Iris pigment epithelial cell (primary cell): ENCODE results near the gene SAMSN1.

Experiments used
- DNase-seq: peaks from one replicate; pipeline ENCODE4 v3.0.0-alpha.2; 2011; ENCODE audit warnings: low read depth

Gene SAMSN1

DNA sequence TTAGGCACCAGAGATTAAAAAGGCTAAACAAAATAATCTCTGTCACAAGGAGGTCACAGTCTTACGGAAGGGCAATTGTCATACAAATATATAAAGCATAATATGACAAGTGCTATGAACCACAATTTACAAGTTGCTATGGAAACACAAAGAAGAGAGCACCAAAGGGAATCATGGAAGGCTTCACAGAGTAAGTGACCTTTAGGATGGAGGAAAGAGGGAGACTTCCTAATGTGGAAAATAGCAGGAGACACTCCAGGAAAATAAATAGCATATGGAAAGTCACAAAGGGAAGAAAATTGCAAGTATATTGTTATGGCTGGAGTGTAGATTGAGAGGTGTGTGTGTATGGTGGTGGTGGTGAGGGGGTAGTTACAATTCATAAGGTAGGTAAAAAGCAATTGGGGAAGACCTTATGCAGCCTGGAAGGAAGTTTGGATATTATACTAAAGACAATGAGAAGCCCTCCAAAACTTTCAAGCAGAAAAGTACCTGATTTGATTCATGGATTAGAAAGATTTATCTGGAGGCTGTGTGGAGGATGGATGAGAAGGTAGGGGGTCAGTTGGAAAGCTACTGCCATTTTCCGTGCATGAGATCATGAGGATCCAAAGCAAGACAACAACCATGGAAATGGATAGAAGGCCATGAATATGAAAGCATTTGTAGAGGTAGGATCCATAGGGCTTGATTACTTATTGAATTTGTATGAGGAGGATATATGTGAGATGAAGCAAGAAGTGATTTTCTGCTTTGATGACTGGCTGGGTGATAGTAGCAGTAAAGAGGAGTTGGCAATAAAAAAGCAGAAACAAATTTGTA is 61.7 kb downstream of the SAMSN1 start:
- no peak for DNase-seq

DNA sequence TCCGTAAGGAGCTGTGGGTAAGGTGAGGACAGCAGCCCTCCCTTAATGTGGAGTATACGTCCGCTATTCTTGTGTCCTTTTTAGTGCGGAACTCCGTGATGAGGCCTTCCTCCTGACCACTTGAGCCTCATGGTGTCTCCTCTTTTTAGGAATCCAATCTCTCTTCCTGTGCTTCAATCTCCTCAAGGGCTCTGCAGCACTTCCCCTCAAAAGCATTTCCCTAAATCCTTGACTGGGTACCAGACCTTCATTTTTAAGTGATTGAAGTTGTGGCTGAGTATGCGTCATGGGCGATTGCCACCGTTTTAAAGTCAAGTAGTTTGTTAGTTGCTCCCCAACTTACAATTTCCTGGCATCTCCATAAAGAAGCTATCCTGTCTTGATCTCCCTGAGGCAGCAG is 62.8 kb downstream of the SAMSN1 start:
- DNase-seq: no peak

DNA sequence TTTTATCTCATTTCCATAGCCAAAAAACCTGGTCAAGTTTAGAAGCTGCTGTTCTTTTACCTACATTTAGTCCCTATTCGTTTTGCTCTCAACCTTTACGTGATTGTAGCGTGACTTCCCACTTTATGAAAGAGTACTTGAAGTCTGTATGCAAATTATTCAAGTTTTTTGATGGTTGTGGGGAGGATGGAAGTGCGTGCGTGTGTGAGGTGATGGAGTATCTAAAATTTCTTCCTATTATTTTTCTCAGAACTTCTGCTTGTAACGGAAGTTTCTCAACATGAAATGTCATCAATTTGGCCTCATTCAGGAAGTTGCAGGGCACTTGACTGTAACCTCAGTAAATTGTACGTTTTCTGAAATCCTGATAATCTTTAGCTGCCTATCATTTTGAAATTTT is 64.0 kb downstream of the SAMSN1 start:
- DNase-seq: no peak

DNA sequence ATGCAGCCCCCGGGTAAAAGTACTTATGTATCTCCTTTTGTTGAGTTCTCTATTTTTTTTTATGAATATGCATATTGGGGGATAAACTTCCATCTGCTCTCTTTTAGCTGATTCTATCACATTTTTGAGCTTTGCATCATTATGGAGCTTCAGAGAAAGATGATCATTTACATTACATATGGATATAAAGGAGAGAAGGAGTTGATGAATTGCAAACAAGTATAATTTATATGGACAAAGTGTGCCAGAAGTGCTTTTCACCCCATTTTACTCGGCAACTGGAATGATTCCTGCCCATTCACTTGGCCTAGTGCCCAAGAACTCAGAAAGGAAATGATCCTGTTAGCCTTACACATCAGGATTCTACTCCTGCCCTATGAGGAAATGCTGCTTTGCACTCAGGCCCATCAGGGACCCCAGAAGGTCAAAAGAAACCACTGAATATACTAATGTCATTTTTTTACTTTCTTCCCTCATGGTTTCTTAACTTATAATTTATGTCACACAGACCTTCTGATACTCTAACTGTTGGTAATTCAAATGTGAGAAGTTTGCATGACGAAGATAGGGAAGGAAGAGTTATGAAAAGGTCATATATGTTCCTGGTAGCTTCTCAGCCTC is 65.6 kb downstream of the SAMSN1 start:
- no peak for DNase-seq

DNA sequence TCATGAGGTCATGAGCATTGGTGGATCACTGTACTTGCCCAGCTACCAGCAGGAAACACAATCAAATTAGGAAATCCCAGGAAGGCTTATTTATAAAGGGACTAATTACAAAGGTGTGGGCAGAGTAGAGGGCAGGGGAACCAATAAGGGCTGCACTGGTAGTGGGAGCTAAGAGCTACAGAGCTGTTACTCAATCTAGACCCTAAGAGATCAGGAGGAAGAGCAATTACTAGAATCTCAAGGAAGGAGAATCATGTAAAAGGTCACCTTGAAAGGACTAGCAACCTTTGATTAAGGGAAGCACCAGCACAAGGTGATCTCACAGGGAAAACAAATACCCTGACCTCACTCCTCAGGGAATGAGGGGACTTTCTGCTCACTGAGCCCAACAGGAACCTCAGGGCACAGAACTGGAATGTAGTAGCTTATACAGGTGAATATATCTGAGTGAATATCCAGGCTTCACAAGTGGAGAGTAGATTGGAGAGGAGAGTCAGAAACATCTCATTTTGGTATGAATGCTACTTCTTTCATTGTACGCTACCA is 66.8 kb downstream of the SAMSN1 start:
- no peak for DNase-seq

DNA sequence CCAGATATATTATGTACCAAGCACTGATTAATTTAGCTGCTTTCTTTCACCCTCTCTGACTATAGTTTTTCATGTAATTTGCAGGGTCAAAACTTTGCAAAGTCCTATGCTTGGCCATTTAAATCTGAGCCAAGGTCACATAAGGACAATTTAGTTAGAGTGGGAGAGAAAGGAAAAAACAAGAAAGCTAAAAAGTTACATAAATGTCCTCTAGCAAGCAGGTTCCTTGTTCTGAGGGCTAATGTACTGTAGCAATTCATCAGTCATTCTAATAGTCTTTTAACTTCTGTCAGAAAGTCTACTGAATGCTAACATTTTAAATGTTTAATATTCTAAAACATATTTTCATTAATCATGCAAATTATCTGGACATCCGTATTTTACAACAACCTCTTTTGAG is 68.3 kb downstream of the SAMSN1 start:
- DNase-seq: no peak

DNA sequence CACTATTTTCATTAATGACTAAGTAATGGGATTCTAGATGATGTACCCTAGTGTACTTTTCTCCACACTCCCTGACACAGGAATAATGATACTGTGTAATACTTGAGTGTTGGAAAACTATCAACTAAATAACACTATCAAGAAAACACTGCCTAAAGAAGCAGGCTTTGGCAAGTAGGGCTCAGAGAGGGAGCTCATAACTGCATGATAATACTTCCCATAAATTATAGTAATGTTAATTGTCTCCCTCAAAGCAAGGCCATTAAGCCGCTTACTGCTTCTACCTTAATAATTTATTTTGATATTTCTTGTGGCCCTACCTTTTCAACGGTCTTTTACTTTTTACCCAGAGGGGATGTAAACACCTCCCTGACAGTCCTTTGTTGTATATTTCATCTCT is 69.0 kb downstream of the SAMSN1 start:
- DNase-seq: no peak

DNA sequence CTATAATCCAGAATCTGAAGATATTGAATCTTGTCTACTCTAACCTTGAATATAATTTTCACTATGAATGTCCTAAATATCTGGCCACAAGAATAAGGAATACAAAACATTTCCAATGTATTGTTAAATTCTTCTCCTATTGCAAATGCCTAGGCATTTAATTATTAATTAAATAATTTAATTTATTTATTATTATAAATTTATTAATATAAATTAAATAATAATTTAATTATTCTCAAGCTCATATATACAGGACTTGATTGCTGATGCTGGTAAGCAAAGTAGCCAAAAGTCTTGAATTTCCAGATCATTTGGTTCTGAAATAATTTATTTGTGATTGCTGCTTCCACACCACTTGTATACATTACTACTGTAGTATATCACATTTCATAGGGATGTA is 71.1 kb downstream of the SAMSN1 start:
- DNase-seq: no peak

DNA sequence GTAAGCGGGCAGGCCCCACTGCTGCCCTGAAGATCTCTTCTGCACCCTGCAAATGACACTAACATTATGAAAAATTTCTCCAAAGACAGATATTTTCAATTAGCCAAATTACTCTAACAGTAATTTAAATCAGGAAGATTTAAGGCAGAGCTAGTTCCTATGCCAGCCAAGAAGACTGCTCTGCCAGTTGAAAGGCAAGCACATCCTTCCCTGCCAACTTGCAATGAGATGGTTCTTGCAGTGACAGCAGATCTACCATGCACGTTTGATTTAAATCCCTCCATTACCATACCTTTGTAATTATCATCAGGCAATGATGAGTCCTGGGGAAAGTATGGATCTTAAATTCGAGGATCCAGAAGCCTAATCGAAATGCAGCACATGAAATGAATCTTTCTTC is 76.5 kb downstream of the SAMSN1 start:
- no peak for DNase-seq

DNA sequence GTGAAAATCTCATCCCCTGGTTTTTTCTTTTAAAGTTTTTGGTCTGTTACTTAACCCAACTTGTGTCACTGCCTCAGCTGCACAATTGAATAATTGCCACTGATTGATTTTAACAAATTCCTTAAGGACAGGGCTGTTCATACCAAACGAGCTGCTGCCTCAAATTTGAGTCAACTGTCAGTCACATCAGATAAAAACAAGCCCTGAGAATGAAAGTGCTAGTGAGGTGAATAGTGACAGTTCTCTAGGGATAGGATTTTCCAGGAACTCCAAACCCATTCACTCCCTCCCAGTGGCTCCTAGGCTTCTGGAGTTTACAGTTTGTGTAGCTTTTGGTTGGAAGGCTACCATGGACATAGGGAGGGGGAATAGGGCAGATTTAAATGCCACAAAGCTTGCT is 79.4 kb downstream of the SAMSN1 start:
- no peak for DNase-seq

DNA sequence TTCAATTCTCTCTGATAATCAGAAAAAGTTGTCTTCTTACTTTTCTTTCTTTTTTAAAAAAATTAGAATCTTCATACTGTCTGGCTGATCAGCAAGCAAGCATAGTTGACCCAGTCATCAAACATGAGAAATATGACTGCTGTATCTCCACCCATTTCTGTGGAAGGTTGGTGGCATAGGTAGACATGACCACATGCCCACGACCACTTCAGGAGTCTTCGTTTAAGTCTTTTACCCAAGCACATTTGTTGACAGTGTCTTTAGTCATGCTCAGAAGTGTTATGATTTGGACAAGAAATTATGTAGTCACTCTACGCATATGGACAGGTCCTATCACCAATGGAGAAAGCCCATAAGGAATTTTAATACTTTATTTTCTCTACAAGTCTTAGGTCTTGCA is 88.4 kb downstream of the SAMSN1 start:
- no peak for DNase-seq

DNA sequence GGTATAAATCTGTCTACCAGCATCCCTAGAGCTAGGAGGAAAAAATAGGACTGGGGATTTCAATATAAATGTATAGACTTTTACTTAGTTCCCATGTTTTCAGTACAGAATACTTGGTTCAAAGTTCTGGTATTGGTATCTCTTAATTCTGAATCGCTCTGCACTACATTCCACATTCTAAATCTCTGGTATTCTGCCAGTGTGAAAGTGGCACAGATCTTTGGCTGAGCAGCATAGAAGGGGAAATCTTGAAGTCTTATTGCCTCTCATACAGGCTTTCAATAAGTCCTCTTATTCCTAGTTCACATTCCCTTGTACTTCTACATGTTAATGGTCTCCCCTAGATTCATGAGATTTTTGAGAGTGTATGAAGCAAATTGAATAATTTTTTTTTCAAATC is 89.2 kb downstream of the SAMSN1 start:
- no peak for DNase-seq

DNA sequence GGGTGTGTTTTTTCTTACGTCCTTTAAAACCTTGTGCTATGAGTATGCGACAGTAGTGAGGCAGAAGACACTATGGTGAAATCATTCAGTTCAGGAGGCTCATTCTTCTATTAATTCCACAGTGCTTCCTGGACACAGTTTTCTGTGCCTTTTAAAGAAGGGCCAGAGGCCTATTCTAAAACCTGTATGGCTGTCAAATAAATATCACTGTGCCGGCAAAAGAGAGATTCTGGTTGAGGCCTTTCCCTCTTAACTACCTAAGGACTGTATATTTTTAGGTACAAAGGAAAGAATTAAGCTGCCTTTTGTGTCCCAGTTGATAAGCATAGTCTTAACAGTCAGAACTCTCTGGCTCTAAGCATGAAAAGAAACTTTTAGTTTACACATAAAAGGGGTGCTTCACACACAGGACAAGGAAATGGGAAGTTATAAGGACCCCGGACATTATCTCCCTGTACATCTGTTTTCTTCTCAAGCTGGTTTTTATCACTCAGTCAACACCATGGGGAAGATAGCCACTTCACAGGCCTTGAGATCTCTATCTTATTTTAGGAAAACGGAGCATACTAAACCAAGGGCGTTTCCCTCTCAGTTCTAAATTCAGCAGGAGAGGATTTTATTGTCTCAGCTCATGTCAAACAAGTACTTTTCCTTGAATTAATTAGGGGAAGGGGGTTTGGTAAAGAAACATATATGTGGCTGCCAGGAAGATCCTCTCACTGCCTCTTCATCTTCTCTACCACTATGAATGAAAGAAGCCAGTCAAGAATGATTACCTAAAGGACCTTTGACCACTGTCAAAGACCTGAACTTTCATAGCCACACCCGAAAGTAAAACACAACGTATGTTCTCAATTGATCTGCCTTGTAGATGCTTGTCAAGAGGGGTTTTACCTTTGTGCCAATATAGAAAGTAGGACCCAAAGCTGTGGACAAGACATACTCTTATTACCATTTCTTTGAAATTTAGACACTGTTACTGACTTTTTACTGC is 91.8 kb downstream of the SAMSN1 start:
- DNase-seq: no peak

DNA sequence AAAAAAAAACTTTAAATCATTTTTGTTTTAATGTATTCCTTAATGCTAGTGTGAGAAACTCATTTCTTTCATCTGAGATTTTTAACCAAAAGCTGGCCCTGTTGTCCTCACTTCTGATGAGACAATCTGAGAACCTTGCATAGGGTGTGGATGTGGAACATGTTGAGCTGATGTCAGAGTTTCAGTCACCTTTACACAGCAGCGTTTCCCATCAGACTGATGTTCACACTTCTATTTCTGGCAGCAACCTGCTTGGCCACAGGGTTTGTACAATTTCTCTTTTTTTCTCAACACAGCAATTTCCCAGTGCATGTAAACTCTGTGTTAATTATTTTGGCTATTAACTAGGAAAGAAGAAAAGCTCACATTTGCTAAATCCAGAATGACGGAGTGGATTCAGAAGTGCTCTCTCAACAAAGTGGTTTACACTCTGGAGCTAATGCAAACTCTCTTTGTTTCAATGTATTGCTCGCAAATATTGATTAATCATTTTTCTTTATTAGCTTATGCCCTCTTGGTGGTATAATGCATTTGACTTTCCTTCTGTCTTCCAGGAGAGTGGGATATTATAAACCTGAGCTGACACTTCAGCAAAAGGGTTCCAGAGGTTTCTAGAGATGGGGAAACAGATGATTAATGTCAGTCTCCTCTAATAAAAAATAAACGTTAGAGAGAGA is 92.6 kb downstream of the SAMSN1 start:
- no peak for DNase-seq

DNA sequence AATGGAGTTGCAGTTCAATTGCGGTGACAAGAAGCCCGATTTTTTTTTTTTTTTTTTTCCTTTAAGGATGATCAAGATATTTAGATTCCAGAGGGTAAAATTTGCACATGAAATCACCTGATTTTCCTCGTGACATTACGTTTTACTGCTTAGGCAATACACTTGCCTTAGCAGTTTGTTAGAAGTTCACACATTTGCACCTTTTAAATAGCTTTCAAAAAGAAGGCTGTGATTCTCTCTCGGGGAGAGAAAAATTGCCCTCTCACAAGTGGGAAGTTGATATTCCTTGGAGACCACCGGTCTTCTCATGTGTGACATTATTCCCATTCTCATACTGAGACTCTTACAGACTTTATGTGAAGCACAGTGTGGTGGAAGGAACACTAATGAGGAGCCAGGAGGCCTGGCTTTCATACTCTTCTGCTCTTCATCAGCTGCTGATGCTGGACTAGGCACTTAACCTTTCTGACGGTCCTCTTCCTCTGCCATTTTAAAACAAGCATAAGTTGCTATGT is 93.3 kb downstream of the SAMSN1 start:
- DNase-seq: no peak

DNA sequence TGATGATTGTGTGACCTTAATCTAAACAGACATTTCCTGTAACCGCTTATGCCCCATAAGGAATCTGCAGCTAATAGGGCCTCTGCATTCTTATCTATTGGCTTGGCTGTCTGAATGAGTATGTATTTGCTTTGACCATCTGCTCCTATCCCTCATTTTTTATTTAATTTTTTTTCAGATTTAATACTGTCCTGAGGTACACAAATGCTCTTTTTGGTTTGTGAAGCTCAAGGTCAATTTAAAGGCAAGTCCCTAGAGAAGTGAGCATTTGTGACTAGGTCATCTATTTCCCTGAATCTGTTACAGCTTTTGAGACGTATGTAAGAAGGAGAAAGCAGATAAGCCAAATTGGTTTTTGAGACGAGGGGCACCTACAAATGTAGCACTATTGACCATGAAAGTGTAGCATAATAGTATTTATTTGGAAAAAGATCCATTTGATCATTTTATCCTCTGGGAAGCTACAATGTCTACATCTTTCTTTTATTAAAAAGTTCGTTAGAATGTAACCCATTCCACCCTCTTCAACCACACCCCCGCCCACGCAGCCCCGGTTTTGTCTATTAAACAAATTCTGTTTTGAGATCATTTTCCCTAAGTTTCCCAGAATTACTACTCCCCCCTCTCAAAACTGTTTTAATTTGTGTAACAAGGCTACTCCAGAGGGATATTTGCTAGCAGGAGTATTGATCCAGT is 93.9 kb downstream of the SAMSN1 start:
- peak; percentile 9 for DNase-seq

DNA sequence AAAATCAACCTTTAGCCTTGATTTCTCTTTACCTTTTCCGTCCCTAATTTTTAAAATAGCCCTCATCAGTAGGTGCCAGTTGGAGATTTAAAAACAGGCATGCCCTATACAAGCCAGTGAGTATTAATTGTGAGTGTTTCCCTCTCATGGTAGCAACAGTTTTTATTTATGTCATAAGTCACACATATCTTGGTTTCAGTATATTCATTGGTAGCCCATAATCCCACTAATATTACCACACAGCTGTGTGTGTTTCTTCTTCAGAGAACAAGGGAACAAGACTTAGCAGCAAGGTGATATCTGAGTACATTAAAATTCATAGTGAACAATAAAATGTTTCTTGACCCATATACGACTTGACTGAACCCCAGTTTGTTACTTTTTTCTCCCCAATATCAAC is 94.6 kb downstream of the SAMSN1 start:
- peak; percentile 0 for DNase-seq

DNA sequence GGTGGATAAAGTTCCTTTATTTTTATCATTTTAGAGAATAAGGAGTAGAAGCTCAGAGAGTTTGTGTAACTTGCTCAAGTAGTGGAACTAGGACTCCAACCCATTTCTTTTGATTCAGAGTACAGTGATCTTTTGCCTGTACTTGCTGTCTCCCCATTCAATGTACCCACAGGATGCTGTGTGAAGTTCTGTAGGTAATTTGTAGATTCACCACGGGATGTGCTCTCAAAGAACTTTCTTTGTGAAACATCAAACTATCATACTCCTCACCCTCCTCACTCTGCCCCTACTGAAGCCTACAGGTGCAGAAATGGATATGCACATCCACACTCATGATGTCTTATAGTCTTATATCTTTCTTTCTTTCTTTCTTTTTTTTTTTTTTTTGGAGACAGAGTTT is 97.3 kb downstream of the SAMSN1 start:
- no peak for DNase-seq

DNA sequence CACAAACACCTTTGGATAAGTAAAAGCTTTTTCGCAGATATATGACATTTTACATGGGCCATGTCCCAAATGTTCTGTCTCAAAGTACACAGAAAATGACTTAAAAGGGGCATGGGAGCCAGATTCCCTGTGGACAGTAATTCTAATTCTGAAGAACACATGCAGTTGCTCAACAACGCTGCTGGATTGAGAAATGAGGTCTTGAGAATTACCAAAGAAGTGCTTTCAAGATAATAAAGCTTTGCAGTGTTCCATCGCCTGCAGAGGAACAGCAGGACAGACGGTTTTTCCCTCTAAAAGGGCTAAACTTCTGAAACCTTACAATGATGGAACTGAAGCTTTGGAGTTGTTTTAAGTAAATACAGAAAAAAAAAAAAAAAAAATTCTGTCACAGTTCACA is 107.9 kb downstream of the SAMSN1 start:
- DNase-seq: peak; percentile 8

DNA sequence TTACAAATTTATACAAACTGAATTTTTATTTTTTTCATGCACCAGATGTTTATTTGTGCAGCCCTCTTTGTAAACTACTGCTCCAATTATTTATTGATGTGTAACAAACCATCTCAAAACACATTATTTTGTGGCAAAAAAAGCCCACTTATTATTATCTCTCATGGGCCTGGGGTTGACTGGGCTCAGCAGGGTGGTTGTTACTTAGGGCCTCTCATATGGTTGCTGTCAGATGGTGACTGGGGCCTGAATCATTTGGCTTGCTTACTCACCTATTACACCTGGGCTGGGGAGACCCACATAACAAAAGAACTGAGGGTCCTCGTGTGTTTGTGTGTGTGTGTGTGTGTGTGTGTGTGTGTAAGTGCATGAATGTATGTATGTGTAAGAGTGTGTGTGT is 110.7 kb downstream of the SAMSN1 start:
- no peak for DNase-seq
